ENCODE results near the gene MACROD1. TPM values are rescaled to one million over a fixed set of nuclear protein-coding genes. Genes with fewer than 3 reads are reported as not detected.

The MACROD1 gene
- total and polyA plus RNA-seq, 2 experiments from 2014 or later = 21.2 to 29.8 TPM

DNA sequence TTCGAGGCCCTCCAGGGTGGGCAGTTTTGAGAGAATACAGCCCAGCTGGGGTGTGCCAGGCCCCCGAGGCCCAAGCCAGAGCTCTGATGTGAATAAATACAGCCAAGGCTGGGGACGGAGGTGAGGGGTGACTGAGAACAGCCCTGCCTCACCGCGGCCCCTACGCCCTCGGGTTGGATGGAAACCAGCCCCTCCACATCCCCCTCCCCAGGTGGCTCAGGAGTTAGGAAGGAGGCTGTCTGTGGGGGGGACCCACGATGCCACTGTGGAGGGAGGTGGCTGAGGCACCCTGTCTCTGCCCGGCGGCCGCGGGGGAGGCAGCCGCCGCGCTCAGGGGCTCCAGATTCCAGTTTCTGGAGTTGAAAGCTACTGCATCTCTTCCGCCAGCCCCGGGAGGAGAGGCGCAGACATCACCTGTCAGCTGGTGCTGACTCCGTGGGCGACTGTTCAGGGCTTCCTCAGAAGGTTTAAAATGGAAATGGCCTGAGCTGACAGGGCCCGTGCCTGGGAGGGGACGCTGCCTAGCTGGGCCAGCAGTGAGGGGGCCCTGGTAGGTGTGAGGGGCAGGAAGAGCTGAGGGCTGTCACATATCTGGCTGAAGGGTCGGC lies 128.8 kb downstream of the MACROD1 start:
- peaks cover 10% of the 10 kb centered on the region for H3K4me1 ChIP-seq (ENCODE audit: insufficient read depth)
- no peak overlapping the region for H3K27ac ChIP-seq
- H3K36me3 ChIP-seq (replicated peaks; ENCODE audit: insufficient read depth, low read depth) = no peaks in the 10 kb centered on the region
- no peaks in the 10 kb centered on the region for H3K79me2 ChIP-seq
- TF ChIP-seq EZH2phosphoT487 (IDR thresholded peaks at IDR 0.05; ENCODE audit: low read depth, severe bottlenecking, unreplicated experiment) (no peak), EZH2 (IDR thresholded peaks at IDR 0.05; ENCODE audit: borderline replicate concordance) (no peak)
- no peaks in the 10 kb centered on the region for H3K9me3 ChIP-seq (ENCODE audit: low read depth)
- peak overlapping the region; percentile 45 for H3K4me3 ChIP-seq
- H4K20me1 ChIP-seq (ENCODE audit: insufficient read depth, poor library complexity, severe bottlenecking) = no peaks in the 10 kb centered on the region
- H3K9me2 ChIP-seq (replicated peaks; ENCODE audit: insufficient read depth) = no peaks in the 10 kb centered on the region
- H3K4me2 ChIP-seq = peak overlapping the region; percentile 93
- DNase-seq (ENCODE audit: low spot score) = no peak
- WGBS (ENCODE audit: low lambda C conversion rate, missing lambda C conversion rate) = 27% methylated on average over 23 of the region's 23 CpGs
- H3K27me3 ChIP-seq = peaks cover 38% of the 10 kb centered on the region
- no peak overlapping the region for H2AFZ ChIP-seq

DNA sequence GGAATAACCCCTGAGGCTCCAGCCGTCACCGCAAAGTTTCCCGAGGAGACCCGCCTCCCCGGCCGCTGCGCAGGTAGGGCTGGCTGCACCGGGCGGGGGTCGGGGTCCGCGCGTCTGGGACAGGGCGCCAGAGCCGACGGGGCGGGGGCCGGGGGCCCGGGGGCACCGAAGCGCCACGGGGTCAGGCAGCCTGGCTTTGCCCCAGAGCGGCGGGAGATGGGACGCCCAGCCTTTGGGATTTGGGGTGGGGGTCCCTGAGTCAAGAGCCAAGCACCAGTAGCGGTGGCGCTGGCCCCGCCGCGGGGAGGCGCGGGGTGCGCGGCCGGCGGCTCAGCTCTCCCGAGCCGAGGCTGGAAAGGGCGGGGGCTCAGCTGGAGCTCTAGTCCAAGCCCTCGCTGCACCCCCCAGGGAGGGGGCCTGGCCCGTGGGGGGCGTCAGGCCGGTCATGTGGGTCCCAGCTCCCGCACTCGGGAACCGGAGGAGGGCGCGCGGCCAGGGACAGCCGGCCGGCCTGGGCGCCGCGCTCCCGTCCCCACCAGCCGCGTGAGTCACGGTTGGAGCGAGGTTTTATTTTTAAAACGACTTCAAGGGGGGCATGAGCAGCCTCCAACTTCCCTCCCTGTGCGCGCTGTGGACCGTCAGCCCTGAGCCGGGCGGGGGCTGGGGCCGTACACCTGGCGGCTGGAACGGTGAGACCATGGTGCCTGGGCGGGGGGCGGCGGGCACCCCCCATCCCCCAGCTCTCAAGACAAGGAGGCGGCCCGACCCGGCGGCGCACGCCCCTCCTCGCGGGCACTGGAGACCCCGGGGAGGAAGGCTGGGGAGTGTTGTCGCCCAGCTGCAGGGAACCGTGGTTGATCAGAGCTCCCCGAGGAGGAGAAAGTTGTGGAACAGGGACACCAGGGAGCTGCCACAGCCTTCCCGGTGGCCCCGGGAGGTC lies 129.6 kb downstream of the MACROD1 start:
- under 1% methylated on average over 28 of the region's 85 CpGs for WGBS (ENCODE audit: low lambda C conversion rate, missing lambda C conversion rate)
- TF ChIP-seq, protein P1, sequence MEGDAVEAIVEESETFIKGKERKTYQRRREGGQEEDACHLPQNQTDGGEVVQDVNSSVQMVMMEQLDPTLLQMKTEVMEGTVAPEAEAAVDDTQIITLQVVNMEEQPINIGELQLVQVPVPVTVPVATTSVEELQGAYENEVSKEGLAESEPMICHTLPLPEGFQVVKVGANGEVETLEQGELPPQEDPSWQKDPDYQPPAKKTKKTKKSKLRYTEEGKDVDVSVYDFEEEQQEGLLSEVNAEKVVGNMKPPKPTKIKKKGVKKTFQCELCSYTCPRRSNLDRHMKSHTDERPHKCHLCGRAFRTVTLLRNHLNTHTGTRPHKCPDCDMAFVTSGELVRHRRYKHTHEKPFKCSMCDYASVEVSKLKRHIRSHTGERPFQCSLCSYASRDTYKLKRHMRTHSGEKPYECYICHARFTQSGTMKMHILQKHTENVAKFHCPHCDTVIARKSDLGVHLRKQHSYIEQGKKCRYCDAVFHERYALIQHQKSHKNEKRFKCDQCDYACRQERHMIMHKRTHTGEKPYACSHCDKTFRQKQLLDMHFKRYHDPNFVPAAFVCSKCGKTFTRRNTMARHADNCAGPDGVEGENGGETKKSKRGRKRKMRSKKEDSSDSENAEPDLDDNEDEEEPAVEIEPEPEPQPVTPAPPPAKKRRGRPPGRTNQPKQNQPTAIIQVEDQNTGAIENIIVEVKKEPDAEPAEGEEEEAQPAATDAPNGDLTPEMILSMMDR (IDR thresholded peaks at IDR 0.05; ENCODE audit: poor library complexity) = no peak
- TF ChIP-seq EZH2phosphoT487 (IDR thresholded peaks at IDR 0.05; ENCODE audit: low read depth, severe bottlenecking, unreplicated experiment) (peak; percentile 20), EZH2 (IDR thresholded peaks at IDR 0.05; ENCODE audit: borderline replicate concordance) (peak; percentile 68)
- Histone ChIP-seq H3K27me3 (peaks cover 38% of the 10 kb centered on the region), H2AFZ (peak overlapping the region; percentile 7), H3K9me2 (replicated peaks; ENCODE audit: insufficient read depth) (no peaks in the 10 kb centered on the region), H3K79me2 (no peaks in the 10 kb centered on the region), H3K9me3 (ENCODE audit: low read depth) (no peaks in the 10 kb centered on the region), H3K27ac (no peak overlapping the region), H3K4me2 (peak overlapping the region; percentile 93), H3K36me3 (replicated peaks; ENCODE audit: insufficient read depth, low read depth) (no peaks in the 10 kb centered on the region), H4K20me1 (ENCODE audit: insufficient read depth, poor library complexity, severe bottlenecking) (no peaks in the 10 kb centered on the region), H3K4me3 (peak overlapping the region; percentile 45), H3K4me1 (ENCODE audit: insufficient read depth) (peaks cover 10% of the 10 kb centered on the region)
- peak; percentile 60 for DNase-seq (ENCODE audit: low spot score)

- no peak within 1 kb of the TSS for H3K27ac ChIP-seq
- H2AFZ ChIP-seq = peak within 1 kb of the TSS; percentile 7
- H3K36me3 ChIP-seq (replicated peaks; ENCODE audit: insufficient read depth, low read depth) = no peaks in the 10 kb centered on the region
- no peaks in the 10 kb centered on the region for H4K20me1 ChIP-seq (ENCODE audit: insufficient read depth, poor library complexity, severe bottlenecking)
- H3K4me2 ChIP-seq = peak within 1 kb of the TSS; percentile 93
- no peaks in the 10 kb centered on the region for H3K9me2 ChIP-seq (replicated peaks; ENCODE audit: insufficient read depth)
- peaks cover 38% of the 10 kb centered on the region for H3K27me3 ChIP-seq
- H3K9me3 ChIP-seq (ENCODE audit: low read depth) = no peaks in the 10 kb centered on the region
- WGBS (ENCODE audit: low lambda C conversion rate, missing lambda C conversion rate) = 5% methylated on average over 7 of the region's 64 CpGs
- H3K4me3 ChIP-seq = peak within 1 kb of the TSS; percentile 45
- H3K4me1 ChIP-seq (ENCODE audit: insufficient read depth) = peaks cover 10% of the 10 kb centered on the region
- TF ChIP-seq EZH2phosphoT487 (IDR thresholded peaks at IDR 0.05; ENCODE audit: low read depth, severe bottlenecking, unreplicated experiment) (no peak), EZH2 (IDR thresholded peaks at IDR 0.05; ENCODE audit: borderline replicate concordance) (no peak)
- TF ChIP-seq, protein P1 (IDR thresholded peaks at IDR 0.05; ENCODE audit: poor library complexity) = no peak
- DNase-seq (ENCODE audit: low spot score) = no peak
- no peaks in the 10 kb centered on the region for H3K79me2 ChIP-seq
These were observed 130.3 kb downstream of the MACROD1 start, which contains the start of gene FLRT1 for GRCh38 chr11:64035576-64035975. Gene FLRT1, plus strand, starts transcription at chr11:64035931. Its CDS starts 80,337 bp downstream, at chr11:64116268.

Measured in hepatocyte (in vitro differentiated cells).